CD14-positive monocyte (primary cell): ENCODE measurements around the gene CDH4. TPM values are rescaled to one million over a fixed set of nuclear protein-coding genes. Genes with fewer than 3 reads are reported as not detected.

Source experiments
- DNase-seq, 3 donors: peaks; one replicate each; pipeline ENCODE4 v3.0.0-alpha.2; 2011 to 2022
- H2AFZ ChIP-seq: 2 replicates; pipeline ENCODE4 v1.6.0; 2012; ENCODE audit warnings: mild to moderate bottlenecking, low read depth, low read length, inconsistent platforms; ENCODE audit not compliant: insufficient read depth, poor library complexity, severe bottlenecking
- H3K27ac ChIP-seq, 2 donors: 1 replicate in 1 of 2; 2 replicates in 1 of 2; pipeline ENCODE4 v1.5.1; 2012 to 2013; ENCODE audit warnings: low read length in 2 of 2, control low read depth in 1 of 2, inconsistent platforms in 1 of 2, low read depth in 1 of 2, mild to moderate bottlenecking in 1 of 2
- H3K27me3 ChIP-seq, 2 donors: one replicate each; pipeline versions ENCODE4 v1.6.0 to v1.6.1; 2011 to 2013; ENCODE audit warnings: low read length in 2 of 2; ENCODE audit not compliant: control insufficient read depth in 2 of 2, insufficient read depth in 2 of 2
- H3K36me3 ChIP-seq, 2 donors: replicated peaks in 1 of 2; 1 replicate in 1 of 2; 2 replicates in 1 of 2; pipeline versions ENCODE4 v1.5.1 to v1.6.1; 2012 to 2013; ENCODE audit warnings: low read length in 2 of 2, control low read depth in 1 of 2, inconsistent platforms in 1 of 2, mild to moderate bottlenecking in 1 of 2; ENCODE audit not compliant: insufficient read depth in 2 of 2, control insufficient read depth in 1 of 2
- H3K4me1 ChIP-seq, 2 donors: 1 replicate in 1 of 2; 2 replicates in 1 of 2; pipeline versions ENCODE4 v1.5.1 to v1.6.1; 2012 to 2013; ENCODE audit warnings: low read length in 2 of 2, control low read depth in 1 of 2, inconsistent platforms in 1 of 2, mild to moderate bottlenecking in 1 of 2, moderate library complexity in 1 of 2; ENCODE audit not compliant: insufficient read depth in 2 of 2, control insufficient read depth in 1 of 2
- H3K4me2 ChIP-seq: replicated peaks from 2 replicates; pipeline ENCODE3; 2012; ENCODE audit warnings: low read length, moderate library complexity, mild to moderate bottlenecking; ENCODE audit not compliant: poor library complexity, severe bottlenecking; ENCODE audit errors: extremely low read depth
- H3K4me3 ChIP-seq, 3 experiments: fragments of 200-600 bp in 1 of 3; sonication (generic) in 1 of 3; replicated peaks in 1 of 3; 1 replicate in 2 of 3; 2 replicates in 1 of 3; pipeline ENCODE4 v1.5.1; 2011 to 2013; ENCODE audit warnings: low read length in 3 of 3, mild to moderate bottlenecking in 3 of 3, control low read depth in 2 of 3, low read depth in 2 of 3, inconsistent platforms in 1 of 3, moderate library complexity in 1 of 3
- H3K79me2 ChIP-seq: 2 replicates; pipeline ENCODE4 v1.6.0; 2012; ENCODE audit warnings: mild to moderate bottlenecking, control low read depth, inconsistent platforms, low read length, moderate library complexity; ENCODE audit not compliant: insufficient read depth
- H3K9ac ChIP-seq: 2 replicates; pipeline ENCODE4 v1.6.0; 2017; ENCODE audit warnings: low read length, mild to moderate bottlenecking; ENCODE audit not compliant: insufficient read depth, poor library complexity, severe bottlenecking
- H3K9me3 ChIP-seq, 2 donors: replicated peaks in 1 of 2; 1 replicate in 1 of 2; 2 replicates in 1 of 2; pipeline versions ENCODE4 v1.5.1 to v1.6.1; 2012 to 2013; ENCODE audit warnings: low read length in 2 of 2, control low read depth in 1 of 2; ENCODE audit not compliant: control insufficient read depth in 1 of 2, insufficient read depth in 1 of 2
- H4K20me1 ChIP-seq: 2 replicates; pipeline ENCODE4 v1.6.0; 2012; ENCODE audit warnings: mild to moderate bottlenecking, low read length, control low read depth, moderate library complexity; ENCODE audit not compliant: insufficient read depth
- H3K27ac Mint-ChIP-seq, 7 donors: one replicate each; pipeline ENCODE4 v1.8.0; 2020; ENCODE audit warnings: mild to moderate bottlenecking in 7 of 7, mixed read lengths in 7 of 7, moderate library complexity in 6 of 7, inconsistent platforms in 2 of 7
- H3K27me3 Mint-ChIP-seq, 3 donors: one replicate each; pipeline ENCODE4 v1.8.0; 2021 to 2022; ENCODE audit warnings: low read depth in 3 of 3, mild to moderate bottlenecking in 3 of 3, mixed read lengths in 3 of 3, moderate library complexity in 3 of 3, inconsistent platforms in 1 of 3
- H3K36me3 Mint-ChIP-seq, 2 donors: one replicate each; pipeline ENCODE4 v1.8.0; 2020; ENCODE audit warnings: mixed read lengths in 2 of 2, inconsistent platforms in 1 of 2, mild to moderate bottlenecking in 1 of 2
- H3K4me1 Mint-ChIP-seq: one replicate; pipeline ENCODE4 v1.8.0; 2020; ENCODE audit warnings: mild to moderate bottlenecking, mixed read lengths
- H3K4me3 Mint-ChIP-seq, 2 donors: one replicate each; pipeline ENCODE4 v1.8.0; 2020; ENCODE audit warnings: mild to moderate bottlenecking in 2 of 2, mixed read lengths in 2 of 2, moderate library complexity in 1 of 2
- H3K9me3 Mint-ChIP-seq, 7 donors: one replicate each; pipeline ENCODE4 v1.8.0; 2020 to 2022; ENCODE audit warnings: mixed read lengths in 7 of 7, mild to moderate bottlenecking in 6 of 7, moderate library complexity in 6 of 7, inconsistent platforms in 2 of 7
- WGBS: methylation state at CpG from one replicate; pipeline ENCODE4 v1.1.5; 2013; ENCODE audit warnings: missing lambda C conversion rate; ENCODE audit not compliant: insufficient coverage; 5-methylcytosine and 5-hydroxymethylcytosine counted together
- intact Hi-C, 2 donors: fragments of 100-400 bp; cut with micrococcal nuclease; formaldehyde crosslinking; loops; one replicate each; pipeline versions ENCODE4 v1.15.0 to v1.15.1; 2023
- polyA plus RNA-seq, 3 donors: library from polyadenylated mRNA; depleted of rRNA in 1 of 3; unstranded in 2 of 3; stranded (reverse) in 1 of 3; fragments of 300-500 nt in 2 of 3; fragments of >200 nt in 1 of 3; fragmentation: Illumina TruSeq in 2 of 3; gene quantifications; 1 replicate in 2 of 3; 2 replicates in 1 of 3; pipeline ENCODE4 v1.2.3, GENCODE V29; 2012 to 2021
- TF ChIP-seq, protein P1 (sequence below): fragments of 200-600 bp; IDR thresholded peaks from one replicate; pipeline ENCODE4 v1.8.0; 2022; ENCODE audit warnings: antibody characterized with exemption, mild to moderate bottlenecking

Gene CDH4
- polyA plus RNA-seq, 3 donors: not detected

- no peak overlapping the region for H3K27ac Mint-ChIP-seq
- no peak for DNase-seq
- no peaks in the 10 kb centered on the region for H3K36me3 Mint-ChIP-seq
- H3K4me3 Mint-ChIP-seq: no peak overlapping the region
- Histone ChIP-seq H3K4me3 (no peak overlapping the region), H3K27ac (no peak overlapping the region), H3K4me2 (no peak overlapping the region), H3K27me3 (no peaks in the 10 kb centered on the region), H3K4me1 (no peaks in the 10 kb centered on the region), H3K9me3 (peaks cover 0 to 7% of the 10 kb centered on the region in 2 donors), H3K9ac (no peak overlapping the region), H4K20me1 (no peaks in the 10 kb centered on the region), H2AFZ (no peak overlapping the region), H3K79me2 (no peaks in the 10 kb centered on the region), H3K36me3 (no peaks in the 10 kb centered on the region)
- peaks cover 5 to 6% (median 6%) of the 10 kb centered on the region in 3 donors for H3K27me3 Mint-ChIP-seq
- peaks cover 4% of the 10 kb centered on the region for H3K4me1 Mint-ChIP-seq
- TF ChIP-seq, protein P1, sequence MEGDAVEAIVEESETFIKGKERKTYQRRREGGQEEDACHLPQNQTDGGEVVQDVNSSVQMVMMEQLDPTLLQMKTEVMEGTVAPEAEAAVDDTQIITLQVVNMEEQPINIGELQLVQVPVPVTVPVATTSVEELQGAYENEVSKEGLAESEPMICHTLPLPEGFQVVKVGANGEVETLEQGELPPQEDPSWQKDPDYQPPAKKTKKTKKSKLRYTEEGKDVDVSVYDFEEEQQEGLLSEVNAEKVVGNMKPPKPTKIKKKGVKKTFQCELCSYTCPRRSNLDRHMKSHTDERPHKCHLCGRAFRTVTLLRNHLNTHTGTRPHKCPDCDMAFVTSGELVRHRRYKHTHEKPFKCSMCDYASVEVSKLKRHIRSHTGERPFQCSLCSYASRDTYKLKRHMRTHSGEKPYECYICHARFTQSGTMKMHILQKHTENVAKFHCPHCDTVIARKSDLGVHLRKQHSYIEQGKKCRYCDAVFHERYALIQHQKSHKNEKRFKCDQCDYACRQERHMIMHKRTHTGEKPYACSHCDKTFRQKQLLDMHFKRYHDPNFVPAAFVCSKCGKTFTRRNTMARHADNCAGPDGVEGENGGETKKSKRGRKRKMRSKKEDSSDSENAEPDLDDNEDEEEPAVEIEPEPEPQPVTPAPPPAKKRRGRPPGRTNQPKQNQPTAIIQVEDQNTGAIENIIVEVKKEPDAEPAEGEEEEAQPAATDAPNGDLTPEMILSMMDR: no peak
- peaks cover 0 to 16% (median 5%) of the 10 kb centered on the region in 7 donors for H3K9me3 Mint-ChIP-seq
- intact Hi-C loops: loop anchor here (10.0 kb wide), 1 partner anchor 1048 kb away; no protein-coding TSS in a partner anchor
Measured at GRCh38 chr20:61262514-61262913, 10.5 kb downstream of the CDH4 start.

GRCh38 chr20:61263084-61263695 is 11.1 kb downstream of the CDH4 start:
- TF ChIP-seq, protein P1: peak; percentile 88
- peak in 1 of 3 donors; percentile 1 for DNase-seq
- Mint-ChIP-seq H3K9me3 (peaks cover 0 to 9% (median 0%) of the 10 kb centered on the region in 7 donors), H3K36me3 (no peaks in the 10 kb centered on the region), H3K27ac (no peak overlapping the region), H3K4me3 (peak overlapping the region in 1 of 2 donors; percentile 10), H3K4me1 (peaks cover 4% of the 10 kb centered on the region), H3K27me3 (peaks cover 2 to 6% (median 5%) of the 10 kb centered on the region in 3 donors)
- no peak overlapping the region for H3K4me2 ChIP-seq
- 42% methylated on average over 7 of the region's 10 CpGs for WGBS
- H3K36me3 ChIP-seq: no peaks in the 10 kb centered on the region
- no peak overlapping the region for H3K27ac ChIP-seq
- H4K20me1 ChIP-seq: no peaks in the 10 kb centered on the region
- no peaks in the 10 kb centered on the region for H3K79me2 ChIP-seq
- no peaks in the 10 kb centered on the region for H3K27me3 ChIP-seq
- H2AFZ ChIP-seq: no peak overlapping the region
- H3K4me3 ChIP-seq: no peak overlapping the region
- H3K9ac ChIP-seq: no peak overlapping the region
- peaks cover 0 to 4% of the 10 kb centered on the region in 2 donors for H3K9me3 ChIP-seq
- intact Hi-C loops: loop anchor here (10.0 kb wide), 1 partner anchor 1048 kb away; no protein-coding TSS in a partner anchor
- no peaks in the 10 kb centered on the region for H3K4me1 ChIP-seq
